Right renal pelvis (tissue), 4 donors: ENCODE data around the gene PTPN4. TPM values are rescaled to one million over a fixed set of nuclear protein-coding genes. Genes with fewer than 3 reads are reported as not detected.
A peak's percentile ranks its signal among the peaks of the same experiment; 100 is the strongest.

ENCODE experiments used
- DNase-seq, 4 donors: peaks; one replicate each; pipeline ENCODE4 v3.0.0-alpha.2; 2013; ENCODE audit warnings: low read depth in 4 of 4, low spot score in 3 of 4, missing footprints in 1 of 4
- polyA plus RNA-seq, 4 donors: library from polyadenylated mRNA; unstranded; fragments of 120-200 nt; gene quantifications; one replicate each; pipeline ENCODE4 v1.2.1, GENCODE V29; 2013; ENCODE audit not compliant: insufficient read length in 4 of 4

The PTPN4 gene
- polyA plus RNA-seq, 4 donors: 19.0 to 25.6 (median 23.7) TPM

- no peak for DNase-seq
Observed at GRCh38 chr2:119732601-119733164, 27.0 kb upstream of the PTPN4 start.

- DNase-seq: no peak
Observed at GRCh38 chr2:119734047-119734446, 25.7 kb upstream of the PTPN4 start.

- no peak for DNase-seq
Observed at GRCh38 chr2:119735565-119735964, 24.2 kb upstream of the PTPN4 start.

GRCh38 chr2:119736021-119736420 is 23.7 kb upstream of the PTPN4 start:
- no peak for DNase-seq

GRCh38 chr2:119739580-119740255 is 20.0 kb upstream of the PTPN4 start:
- DNase-seq: no peak

- DNase-seq: no peak
Observed at GRCh38 chr2:119741001-119741400, 18.7 kb upstream of the PTPN4 start.

GRCh38 chr2:119741868-119742267 is 17.9 kb upstream of the PTPN4 start:
- DNase-seq: no peak

GRCh38 chr2:119744335-119744939 is 15.3 kb upstream of the PTPN4 start:
- DNase-seq: no peak

- DNase-seq: no peak
Observed at GRCh38 chr2:119745566-119745965, 14.2 kb upstream of the PTPN4 start.

- DNase-seq: no peak
Observed at GRCh38 chr2:119746836-119747686, 12.7 kb upstream of the PTPN4 start.

GRCh38 chr2:119748135-119748534 is 11.6 kb upstream of the PTPN4 start:
- no peak for DNase-seq

GRCh38 chr2:119749477-119750012 is 10.2 kb upstream of the PTPN4 start:
- no peak for DNase-seq

GRCh38 chr2:119751706-119752105 is 8.0 kb upstream of the PTPN4 start:
- no peak for DNase-seq

- peak in 2 of 4 donors; percentile 12 to 31 for DNase-seq
Observed at GRCh38 chr2:119753041-119753929, 6.4 kb upstream of the PTPN4 start.

GRCh38 chr2:119753930-119754321 is 5.8 kb upstream of the PTPN4 start:
- no peak for DNase-seq

GRCh38 chr2:119755906-119756305 is 3.8 kb upstream of the PTPN4 start:
- DNase-seq: no peak

- no peak for DNase-seq
Observed at GRCh38 chr2:119756837-119757236, 2.9 kb upstream of the PTPN4 start.

- no peak for DNase-seq
Observed at GRCh38 chr2:119758881-119759450, 756 bp upstream of the PTPN4 start.

GRCh38 chr2:119760237-119760955 is 674 bp downstream of the PTPN4 start:
- DNase-seq: peak in 2 of 4 donors; percentile 32
